ENCODE results near the gene SEC14L6.

Gene SEC14L6

DNA sequence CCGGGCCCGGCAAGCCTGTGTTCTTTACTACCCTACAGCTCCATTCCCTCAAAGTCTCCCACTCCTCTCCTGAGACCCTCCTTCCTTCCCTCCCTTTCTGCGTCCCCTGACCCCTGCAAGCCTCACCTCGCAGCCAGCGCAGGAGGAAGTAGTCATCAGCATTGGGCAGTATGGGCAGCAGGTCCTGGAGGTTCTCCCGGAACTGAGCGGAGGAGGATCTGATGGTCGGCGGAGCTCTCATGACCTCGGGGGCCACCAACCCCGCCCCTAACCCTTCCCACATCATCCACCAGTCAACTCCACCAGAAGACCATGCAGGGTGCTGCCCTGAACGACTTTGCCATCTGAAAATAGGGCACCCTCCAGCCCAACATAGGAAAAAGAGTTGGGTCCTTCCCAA is 43.0 kb downstream of the SEC14L6 start:
- TF ChIP-seq, protein P1, sequence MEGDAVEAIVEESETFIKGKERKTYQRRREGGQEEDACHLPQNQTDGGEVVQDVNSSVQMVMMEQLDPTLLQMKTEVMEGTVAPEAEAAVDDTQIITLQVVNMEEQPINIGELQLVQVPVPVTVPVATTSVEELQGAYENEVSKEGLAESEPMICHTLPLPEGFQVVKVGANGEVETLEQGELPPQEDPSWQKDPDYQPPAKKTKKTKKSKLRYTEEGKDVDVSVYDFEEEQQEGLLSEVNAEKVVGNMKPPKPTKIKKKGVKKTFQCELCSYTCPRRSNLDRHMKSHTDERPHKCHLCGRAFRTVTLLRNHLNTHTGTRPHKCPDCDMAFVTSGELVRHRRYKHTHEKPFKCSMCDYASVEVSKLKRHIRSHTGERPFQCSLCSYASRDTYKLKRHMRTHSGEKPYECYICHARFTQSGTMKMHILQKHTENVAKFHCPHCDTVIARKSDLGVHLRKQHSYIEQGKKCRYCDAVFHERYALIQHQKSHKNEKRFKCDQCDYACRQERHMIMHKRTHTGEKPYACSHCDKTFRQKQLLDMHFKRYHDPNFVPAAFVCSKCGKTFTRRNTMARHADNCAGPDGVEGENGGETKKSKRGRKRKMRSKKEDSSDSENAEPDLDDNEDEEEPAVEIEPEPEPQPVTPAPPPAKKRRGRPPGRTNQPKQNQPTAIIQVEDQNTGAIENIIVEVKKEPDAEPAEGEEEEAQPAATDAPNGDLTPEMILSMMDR (IDR thresholded peaks at IDR 0.05; ENCODE audit: low read depth, low read length, poor library complexity, severe bottlenecking), result no peak
- no peak for TF ChIP-seq EZH2phosphoT487 (IDR thresholded peaks at IDR 0.05; ENCODE audit: borderline replicate concordance, low read length)

DNA sequence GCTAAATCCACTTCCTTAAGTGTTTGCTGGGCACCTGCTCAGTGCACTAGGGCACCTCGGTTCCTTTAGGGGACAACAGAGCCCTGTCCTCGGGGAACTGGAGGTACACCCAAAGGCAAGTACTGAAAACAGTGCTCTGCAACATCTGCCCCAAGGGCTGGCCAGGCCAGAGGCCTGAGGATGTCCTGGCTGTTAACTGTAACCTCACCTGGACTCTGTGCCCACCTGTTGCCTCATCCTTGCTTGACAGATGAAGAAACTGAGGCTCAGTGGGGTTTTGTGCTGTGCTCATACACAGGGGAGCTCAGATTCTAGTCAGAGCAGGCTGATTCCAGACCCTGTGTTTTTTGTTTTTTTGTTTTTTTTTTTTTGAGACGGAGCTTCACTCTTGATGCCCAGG is 43.6 kb downstream of the SEC14L6 start:
- Histone ChIP-seq H3K36me3 (ENCODE audit: control insufficient read depth, low read length) (no peaks in the 10 kb centered on the region), H4K20me1 (ENCODE audit: control insufficient read depth, insufficient read depth, low read depth, low read length) (no peaks in the 10 kb centered on the region), H3K4me2 (ENCODE audit: low read length) (no peak overlapping the region), H3K4me3 (ENCODE audit: low read length) (no peak overlapping the region), H3K4me1 (ENCODE audit: control insufficient read depth, low read length) (no peaks in the 10 kb centered on the region), H3K79me2 (ENCODE audit: control insufficient read depth, low read length) (no peaks in the 10 kb centered on the region), H3F3A (ENCODE audit: control insufficient read depth, insufficient read depth) (no peaks in the 10 kb centered on the region), H3K27me3 (ENCODE audit: control insufficient read depth, low read length) (no peaks in the 10 kb centered on the region), H3K27ac (ENCODE audit: low read depth, low read length) (no peak overlapping the region), H3K9me2 (replicated peaks; ENCODE audit: control insufficient read depth, low read length) (no peaks in the 10 kb centered on the region), H3K9me3 (ENCODE audit: control insufficient read depth, insufficient read depth, low read length) (no peaks in the 10 kb centered on the region)
- no peak for TF ChIP-seq EZH2phosphoT487 (IDR thresholded peaks at IDR 0.05; ENCODE audit: borderline replicate concordance, low read length)
- TF ChIP-seq, protein P1 (IDR thresholded peaks at IDR 0.05; ENCODE audit: low read depth, low read length, poor library complexity, severe bottlenecking), result no peak

More for the DNA sequence above, 43.0 kb downstream of the SEC14L6 start:
- Histone ChIP-seq H3K27ac (ENCODE audit: low read depth, low read length) (no peak overlapping the region), H3K36me3 (ENCODE audit: control insufficient read depth, low read length) (no peaks in the 10 kb centered on the region), H3K79me2 (ENCODE audit: control insufficient read depth, low read length) (no peaks in the 10 kb centered on the region), H3K27me3 (ENCODE audit: control insufficient read depth, low read length) (no peaks in the 10 kb centered on the region), H3K4me2 (ENCODE audit: low read length) (no peak overlapping the region), H3K4me1 (ENCODE audit: control insufficient read depth, low read length) (no peaks in the 10 kb centered on the region), H3K4me3 (ENCODE audit: low read length) (no peak overlapping the region), H3F3A (ENCODE audit: control insufficient read depth, insufficient read depth) (no peaks in the 10 kb centered on the region), H3K9me3 (ENCODE audit: control insufficient read depth, insufficient read depth, low read length) (no peaks in the 10 kb centered on the region), H3K9me2 (replicated peaks; ENCODE audit: control insufficient read depth, low read length) (no peaks in the 10 kb centered on the region), H4K20me1 (ENCODE audit: control insufficient read depth, insufficient read depth, low read depth, low read length) (no peaks in the 10 kb centered on the region)

DNA sequence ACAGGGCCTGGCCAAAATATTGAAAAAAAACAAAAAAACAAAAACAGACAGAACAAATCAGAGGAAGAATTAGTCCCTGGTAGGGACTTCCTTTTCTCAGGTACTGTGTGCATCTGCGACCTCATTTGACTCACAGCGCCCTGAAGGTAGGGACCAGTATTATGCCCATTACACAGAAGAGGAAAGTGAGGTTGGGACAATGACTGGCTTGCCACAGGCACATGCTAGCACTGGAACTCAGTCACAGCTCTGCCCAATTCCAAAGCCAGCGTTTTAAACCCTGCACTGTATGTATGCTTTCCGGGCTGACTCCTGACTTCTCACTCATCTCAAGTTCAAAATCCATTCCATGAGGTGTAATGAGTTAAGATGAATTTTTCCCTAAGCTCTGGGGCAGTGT is 44.4 kb downstream of the SEC14L6 start:
- Histone ChIP-seq H4K20me1 (ENCODE audit: control insufficient read depth, insufficient read depth, low read depth, low read length) (no peaks in the 10 kb centered on the region), H3K36me3 (ENCODE audit: control insufficient read depth, low read length) (no peaks in the 10 kb centered on the region), H3K27ac (ENCODE audit: low read depth, low read length) (no peak overlapping the region), H3K4me2 (ENCODE audit: low read length) (no peak overlapping the region), H3K9me3 (ENCODE audit: control insufficient read depth, insufficient read depth, low read length) (no peaks in the 10 kb centered on the region), H3K9me2 (replicated peaks; ENCODE audit: control insufficient read depth, low read length) (no peaks in the 10 kb centered on the region), H3K27me3 (ENCODE audit: control insufficient read depth, low read length) (no peaks in the 10 kb centered on the region), H3K79me2 (ENCODE audit: control insufficient read depth, low read length) (no peaks in the 10 kb centered on the region), H3F3A (ENCODE audit: control insufficient read depth, insufficient read depth) (no peaks in the 10 kb centered on the region), H3K4me1 (ENCODE audit: control insufficient read depth, low read length) (no peaks in the 10 kb centered on the region), H3K4me3 (ENCODE audit: low read length) (no peak overlapping the region)
- TF ChIP-seq EZH2phosphoT487 (IDR thresholded peaks at IDR 0.05; ENCODE audit: borderline replicate concordance, low read length), result no peak
- TF ChIP-seq, protein P1 (IDR thresholded peaks at IDR 0.05; ENCODE audit: low read depth, low read length, poor library complexity, severe bottlenecking), result no peak

DNA sequence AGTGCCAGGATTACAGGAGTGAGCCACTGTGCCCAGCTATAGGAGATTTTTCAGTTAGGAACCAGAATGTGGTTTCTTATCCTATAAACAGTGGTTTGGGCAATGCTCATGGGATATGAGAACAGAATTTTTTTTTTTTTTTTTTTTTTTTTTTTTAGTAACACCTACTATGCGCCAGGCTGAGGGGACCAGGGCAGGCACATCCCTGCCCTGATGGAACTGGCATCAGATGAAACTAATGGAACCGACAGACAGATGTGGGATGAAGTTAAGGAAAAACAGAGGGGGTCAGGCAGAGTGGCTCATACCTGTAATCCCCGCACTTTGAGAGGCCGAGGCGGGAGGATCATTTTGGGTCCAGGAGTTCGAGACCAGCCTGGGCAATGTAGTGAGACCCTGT is 45.9 kb downstream of the SEC14L6 start:
- Histone ChIP-seq H4K20me1 (ENCODE audit: control insufficient read depth, insufficient read depth, low read depth, low read length) (no peaks in the 10 kb centered on the region), H3K4me2 (ENCODE audit: low read length) (no peak overlapping the region), H3F3A (ENCODE audit: control insufficient read depth, insufficient read depth) (no peaks in the 10 kb centered on the region), H3K27ac (ENCODE audit: low read depth, low read length) (no peak overlapping the region), H3K9me2 (replicated peaks; ENCODE audit: control insufficient read depth, low read length) (no peaks in the 10 kb centered on the region), H3K4me3 (ENCODE audit: low read length) (no peak overlapping the region), H3K9me3 (ENCODE audit: control insufficient read depth, insufficient read depth, low read length) (no peaks in the 10 kb centered on the region), H3K36me3 (ENCODE audit: control insufficient read depth, low read length) (no peaks in the 10 kb centered on the region), H3K79me2 (ENCODE audit: control insufficient read depth, low read length) (no peaks in the 10 kb centered on the region), H3K4me1 (ENCODE audit: control insufficient read depth, low read length) (no peaks in the 10 kb centered on the region), H3K27me3 (ENCODE audit: control insufficient read depth, low read length) (no peaks in the 10 kb centered on the region)
- TF ChIP-seq, protein P1 (IDR thresholded peaks at IDR 0.05; ENCODE audit: low read depth, low read length, poor library complexity, severe bottlenecking), result no peak
- TF ChIP-seq EZH2phosphoT487 (IDR thresholded peaks at IDR 0.05; ENCODE audit: borderline replicate concordance, low read length), result no peak

Data from DOHH2 (cell line).